NCI-H1105 (cell line): ENCODE results near the gene AP3S1.

Source experiments
- DNase-seq: peaks from one replicate; lab custom pipeline; 2025; lab: John Stamatoyannopoulos, UW

The AP3S1 gene

DNA sequence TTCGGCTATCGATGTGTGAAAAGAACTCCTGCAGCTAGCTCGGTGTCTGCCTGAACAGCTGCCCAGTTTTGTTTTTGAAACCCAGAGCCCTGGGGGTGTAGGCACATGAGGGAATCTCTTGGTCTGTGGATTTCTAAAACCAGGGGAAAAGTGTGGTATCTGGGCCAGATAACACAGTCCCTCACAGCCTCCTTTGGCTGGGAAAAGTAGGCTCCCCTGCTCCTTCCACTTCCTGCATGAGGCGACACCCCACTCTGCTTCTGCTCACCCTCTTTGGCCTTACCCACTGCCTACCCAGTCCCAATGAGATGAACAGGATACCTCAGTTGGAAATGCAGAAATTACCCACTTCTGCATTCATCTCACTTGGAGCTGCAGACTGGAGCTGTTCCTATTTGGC, 15.8 kb upstream of the AP3S1 start:
- DNase-seq: no peak

GRCh38 chr5:115829913-115830312, 11.8 kb upstream of the AP3S1 start:
- DNase-seq: no peak

- no peak for DNase-seq
Observed at GRCh38 chr5:115831163-115831768, 10.5 kb upstream of the AP3S1 start.

GRCh38 chr5:115835481-115835880, 6.3 kb upstream of the AP3S1 start:
- no peak for DNase-seq

DNA sequence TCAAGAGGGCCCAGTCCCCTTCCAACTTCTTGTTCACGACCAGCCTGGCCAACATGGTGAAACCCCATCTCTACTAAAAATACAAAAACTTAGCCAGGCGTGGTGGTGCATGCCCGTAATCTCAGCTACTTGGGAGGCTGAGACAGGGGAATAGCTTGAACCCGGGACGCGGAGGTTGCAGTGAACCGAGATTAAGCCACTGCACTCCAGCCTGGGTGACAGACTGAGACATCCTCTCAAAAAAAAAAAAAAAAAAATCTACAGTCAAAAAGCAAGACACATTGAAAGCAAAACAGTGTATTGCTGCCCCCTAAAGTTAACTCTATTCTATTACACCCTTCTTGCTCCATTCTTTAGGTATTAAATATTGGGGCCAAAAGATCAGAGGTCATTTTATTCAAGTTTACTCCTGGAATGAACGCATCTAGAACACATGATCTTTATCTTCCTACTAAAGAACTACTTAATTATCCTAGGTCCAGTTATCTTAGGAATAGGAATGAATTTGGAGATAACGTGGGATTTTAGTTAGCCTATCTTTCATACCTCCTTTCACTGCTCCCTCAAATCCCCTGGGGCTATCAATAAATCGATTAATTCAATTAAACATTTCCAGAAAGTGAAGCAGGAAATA, 2.7 kb upstream of the AP3S1 start:
- no peak for DNase-seq

DNA sequence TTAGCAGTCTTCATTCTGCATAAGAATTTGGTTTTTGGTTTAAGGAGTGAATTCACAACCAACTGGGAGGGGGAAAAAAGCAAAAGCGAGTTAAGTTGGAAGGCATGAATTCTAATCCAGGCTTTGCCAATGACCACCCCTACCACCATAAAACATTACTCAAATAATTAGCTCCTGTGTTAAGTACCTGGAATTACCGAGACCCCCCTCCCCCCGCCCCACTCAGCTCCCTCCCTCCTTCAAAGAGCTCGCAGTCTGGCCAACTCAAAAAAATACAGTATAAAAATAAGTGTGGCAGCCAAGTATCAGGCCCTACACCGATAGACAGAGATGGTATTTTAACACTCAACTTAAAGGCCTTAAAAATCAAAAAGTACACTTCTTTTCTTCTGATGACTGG, 862 bp upstream of the AP3S1 start:
- DNase-seq: no peak

DNA sequence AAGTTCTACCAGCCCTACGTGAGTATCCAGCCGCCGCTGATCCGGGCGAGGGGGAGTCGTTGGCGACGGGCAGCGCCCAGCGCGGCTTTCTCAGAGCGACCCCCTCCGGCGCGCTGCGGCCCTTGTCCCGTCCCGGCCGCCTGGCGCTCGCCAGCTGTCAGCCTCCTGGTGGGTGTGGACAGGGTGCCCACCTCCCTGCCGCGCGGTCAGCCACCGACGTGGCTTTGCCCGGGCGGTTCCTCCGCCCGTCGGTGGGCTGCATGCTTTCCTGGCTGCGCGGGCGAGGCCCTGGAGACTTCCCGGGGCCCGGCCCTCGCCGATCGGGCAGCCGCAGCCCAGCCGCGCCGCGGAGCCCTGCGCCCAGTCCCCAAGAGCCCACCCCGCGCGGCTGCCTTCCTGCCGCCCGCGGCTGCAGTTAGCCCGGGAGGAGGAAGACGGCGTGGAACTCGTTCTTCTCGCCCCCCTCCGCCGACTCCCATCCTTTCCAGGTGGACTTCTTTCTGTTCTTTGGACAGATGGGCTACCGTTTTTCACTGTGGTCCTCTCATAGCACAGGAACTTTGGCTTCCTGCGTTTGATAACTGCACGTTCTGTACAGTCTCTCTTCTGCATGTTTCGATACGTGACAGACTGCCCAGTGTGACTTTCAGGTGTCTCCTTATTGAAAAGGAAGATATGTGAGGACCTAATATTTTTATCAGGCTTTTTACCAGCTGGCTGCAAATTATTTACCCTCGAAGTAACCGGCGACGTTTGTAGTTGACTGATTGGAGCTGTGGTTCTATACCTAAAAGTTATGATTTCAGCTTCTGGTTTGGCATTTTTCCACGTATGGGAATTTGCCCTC, 577 bp downstream of the AP3S1 start:
- no peak for DNase-seq

GRCh38 chr5:115842952-115843351, 1.2 kb downstream of the AP3S1 start:
- DNase-seq: no peak

- DNase-seq: no peak
Observed at GRCh38 chr5:115843444-115844130, 1.9 kb downstream of the AP3S1 start.

DNA sequence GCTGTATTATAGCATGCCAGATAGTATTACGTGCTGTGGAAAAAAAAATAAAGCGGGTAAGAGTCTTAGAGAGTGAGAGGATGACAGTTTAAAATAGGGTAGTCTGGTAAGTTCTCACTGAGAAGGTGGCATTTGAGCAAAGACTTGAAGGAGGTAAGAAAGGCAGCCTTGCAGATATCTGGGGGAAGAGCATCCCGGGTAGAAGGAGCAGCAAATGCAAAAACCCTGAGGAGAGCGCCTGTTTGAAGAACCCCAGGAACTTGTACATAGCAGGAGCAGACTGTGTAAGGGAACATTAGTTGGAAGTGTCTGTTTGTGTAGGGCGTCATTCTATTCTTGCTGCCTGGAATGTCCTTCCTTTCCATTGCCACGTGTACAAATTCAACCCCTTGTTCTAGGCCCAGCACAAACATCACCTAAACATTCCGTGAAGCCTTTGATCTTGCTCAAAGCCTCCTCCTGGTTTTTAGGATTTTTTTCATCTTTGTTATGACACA, 2.6 kb downstream of the AP3S1 start:
- DNase-seq: no peak

GRCh38 chr5:115847290-115847689, 5.6 kb downstream of the AP3S1 start:
- DNase-seq: no peak

DNA sequence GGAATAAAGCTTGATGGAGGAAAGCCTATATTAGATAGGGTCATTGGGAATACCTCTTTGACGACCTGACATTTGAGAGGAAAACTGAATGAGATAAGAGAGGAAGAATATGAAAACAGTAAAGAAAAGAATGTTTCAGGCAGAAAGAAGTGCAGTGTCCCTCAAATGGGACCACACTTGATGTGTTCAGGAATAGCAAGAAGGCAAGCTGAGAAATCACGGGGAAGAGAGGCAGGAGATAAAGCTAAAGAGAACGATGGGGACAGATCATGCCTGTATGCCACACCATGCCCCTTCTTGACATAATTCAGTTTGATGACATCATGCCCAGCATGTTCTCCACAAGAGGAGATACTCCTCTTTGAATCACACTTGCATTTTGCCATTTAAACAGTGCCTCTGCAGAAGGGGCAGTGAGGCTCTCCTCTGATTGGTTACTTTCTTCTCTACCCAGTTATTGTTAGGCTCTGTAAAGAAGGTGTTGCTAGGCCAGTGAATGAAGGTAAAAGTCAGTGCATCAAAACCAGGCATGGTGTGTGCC, 7.6 kb downstream of the AP3S1 start:
- DNase-seq: no peak

DNA sequence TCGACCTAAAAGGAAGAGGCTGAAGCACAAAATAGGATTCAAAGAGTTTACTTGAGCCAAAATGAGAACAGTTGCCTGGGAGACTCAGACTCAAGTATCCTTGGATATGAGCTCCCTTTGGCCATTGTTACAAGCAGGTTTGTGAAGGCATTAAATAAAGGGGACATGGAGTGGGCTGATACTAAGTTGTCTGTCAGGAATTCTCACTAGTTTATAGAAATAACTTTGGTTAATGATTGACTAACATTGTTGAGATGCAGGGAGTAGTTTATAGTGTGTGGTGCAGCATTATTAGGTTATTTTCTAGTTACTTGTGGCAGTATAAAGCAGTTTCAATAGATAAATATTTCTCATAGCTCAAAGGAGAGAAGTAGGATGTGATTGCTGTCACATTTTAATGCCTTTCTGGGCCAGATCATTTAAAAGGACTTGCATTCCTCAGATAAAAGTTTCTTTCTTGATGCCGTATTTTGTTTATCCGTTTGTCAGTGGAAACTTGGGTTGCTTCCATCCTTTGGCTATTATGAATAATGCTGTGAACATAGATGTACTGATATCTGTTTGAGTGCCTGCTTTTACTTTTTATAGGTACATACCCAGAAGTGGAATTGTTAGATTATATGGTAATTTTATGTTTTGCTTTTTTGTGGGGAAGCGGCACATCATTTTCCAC, 9.1 kb downstream of the AP3S1 start:
- DNase-seq: no peak

GRCh38 chr5:115854139-115854538, 12.4 kb downstream of the AP3S1 start:
- no peak for DNase-seq

- DNase-seq: no peak
Observed at GRCh38 chr5:115855959-115856358, 14.2 kb downstream of the AP3S1 start.

DNA sequence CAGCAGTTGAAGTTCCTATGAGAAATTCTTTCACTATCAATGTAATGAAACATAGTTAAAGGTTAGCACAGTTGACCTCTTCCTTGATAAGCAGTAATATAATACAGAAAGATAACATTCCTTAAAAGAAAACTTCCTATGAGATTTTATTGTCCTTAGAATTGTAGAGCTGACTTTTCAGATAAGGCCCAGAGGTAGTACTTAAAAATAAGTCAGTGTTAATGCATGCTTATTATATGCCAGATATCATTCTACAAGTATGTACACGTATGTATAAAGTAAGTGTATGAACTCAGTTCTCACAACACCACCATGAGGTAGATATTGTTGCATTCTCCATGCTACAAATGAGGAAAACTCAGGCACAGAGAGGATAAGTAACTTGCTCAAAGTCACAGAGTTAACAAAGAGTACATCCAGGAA, 15.3 kb downstream of the AP3S1 start:
- DNase-seq: no peak

DNA sequence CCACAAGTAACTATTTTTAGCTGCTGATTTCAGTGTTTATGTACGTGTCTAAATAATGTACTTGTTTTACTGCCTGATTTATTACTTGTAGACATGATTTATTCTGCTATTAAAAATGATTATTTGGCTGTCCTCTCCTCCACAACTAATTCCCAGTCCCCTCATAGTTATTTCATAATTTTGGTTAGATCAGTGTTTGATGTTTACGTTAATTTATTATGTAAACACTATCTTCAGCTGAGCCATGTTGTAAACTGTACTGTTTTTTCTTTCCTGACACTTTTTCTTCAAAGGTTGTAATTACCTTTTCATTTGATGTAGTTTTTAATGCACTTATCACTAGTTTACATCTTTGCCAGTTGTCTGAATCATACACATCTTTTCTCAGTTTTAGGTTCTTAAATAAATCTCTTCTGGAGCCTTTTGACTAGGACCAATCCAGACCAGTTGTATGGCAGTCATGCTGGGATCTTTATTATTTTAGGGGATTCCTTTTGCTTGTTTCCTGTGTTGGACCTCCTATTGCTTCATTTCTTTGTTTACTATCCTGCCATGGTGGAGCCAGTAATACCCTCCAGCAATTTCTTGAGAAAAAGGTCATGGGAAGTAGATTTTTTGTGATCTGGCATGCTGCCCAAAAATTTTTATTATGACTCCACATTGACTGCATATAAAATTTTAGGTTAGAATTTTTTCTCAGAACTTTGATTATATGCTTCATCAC, 16.1 kb downstream of the AP3S1 start:
- DNase-seq: no peak

DNA sequence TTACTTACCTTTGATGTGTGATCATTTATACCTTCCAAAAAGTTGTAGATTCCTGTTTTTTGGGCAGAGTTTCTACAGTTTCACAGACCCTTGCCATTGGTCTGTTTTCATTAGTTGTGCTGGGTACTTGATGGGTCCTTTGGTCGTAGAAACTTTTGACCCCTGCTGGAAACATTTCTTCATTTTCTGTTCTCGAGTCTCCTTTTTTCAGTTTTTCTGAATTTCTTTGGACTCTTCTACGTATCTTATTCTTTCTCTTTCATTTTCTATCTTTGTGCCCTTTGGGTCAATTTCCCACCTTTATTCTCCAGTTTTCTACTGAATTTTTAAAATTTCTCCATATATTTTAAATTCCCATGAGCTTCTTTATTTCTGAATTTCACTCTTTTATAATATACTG, 16.7 kb downstream of the AP3S1 start:
- DNase-seq: no peak

- DNase-seq: no peak
Observed at GRCh38 chr5:115859378-115859777, 17.6 kb downstream of the AP3S1 start.

- DNase-seq: no peak
Observed at GRCh38 chr5:115869256-115869795, 27.6 kb downstream of the AP3S1 start.

DNA sequence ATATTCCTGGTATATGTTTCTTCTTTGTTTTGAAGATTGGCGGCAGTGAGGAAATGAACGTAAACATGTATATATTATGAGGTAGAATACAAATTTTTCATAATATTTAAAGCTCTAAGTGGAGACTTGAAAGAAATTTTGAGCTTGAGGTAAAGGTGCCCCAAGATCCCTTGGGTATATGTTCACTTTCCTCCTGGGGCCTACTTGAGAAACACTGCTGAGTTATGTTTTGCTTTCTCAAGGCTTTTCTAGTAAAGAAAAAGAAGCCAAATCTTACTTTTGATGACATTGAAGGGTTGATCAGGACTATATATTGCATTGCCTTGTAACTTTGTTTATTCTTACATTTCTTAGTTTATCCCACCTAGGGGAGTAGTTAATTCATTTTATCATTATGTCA, 30.7 kb downstream of the AP3S1 start:
- no peak for DNase-seq
